H1 (cell line): ENCODE measurements around the gene MEIOB. TPM values are rescaled to one million over a fixed set of nuclear protein-coding genes. Genes with fewer than 3 reads are reported as not detected.

Experiments used
- CTCF ChIA-PET: fragments of 300-600 bp; sonication (Branson Sonifier 250); formaldehyde crosslinking; loops from one replicate; lab custom pipeline; 2021; ENCODE audit not compliant: partially characterized antibody; lab: Charles Lee
- POLR2A ChIA-PET: fragments of 300-600 bp; sonication (Branson Sonifier 250); formaldehyde crosslinking; loops from one replicate; lab custom pipeline; 2021; ENCODE audit warnings: inconsistent platforms; ENCODE audit not compliant: partially characterized antibody; lab: Charles Lee
- DNase-seq, 2 experiments: peaks; one replicate each; pipeline versions ENCODE4 v3.0.0 to v3.0.0-alpha.2; 2010 to 2022; ENCODE audit warnings: low spot score in 2 of 2, low read depth in 1 of 2, mixed read lengths in 1 of 2
- FAIRE-seq: peaks from 2 replicates; lab custom pipeline; 2011; peaks lifted over from hg19 to GRCh38; lab: Jason Lieb, UNC
- H2AFZ ChIP-seq: 2 replicates; pipeline ENCODE4 v1.8.1; 2012; ENCODE audit warnings: low read length, inconsistent platforms
- H2AK5ac ChIP-seq: 2 replicates; pipeline ENCODE4 v1.6.1; 2013; ENCODE audit warnings: low read depth, low read length
- H2BK120ac ChIP-seq: replicated peaks from 2 replicates; pipeline ENCODE3; 2013; ENCODE audit warnings: low read depth, low read length, inconsistent platforms
- H2BK12ac ChIP-seq: 2 replicates; pipeline ENCODE4 v1.6.1; 2013; ENCODE audit warnings: low read depth, low read length
- H2BK15ac ChIP-seq: 2 replicates; pipeline ENCODE4 v1.6.1; 2013; ENCODE audit warnings: low read length
- H2BK20ac ChIP-seq: 2 replicates; pipeline ENCODE4 v1.6.1; 2013; ENCODE audit warnings: low read length
- H2BK5ac ChIP-seq: 2 replicates; pipeline ENCODE4 v1.6.1; 2013; ENCODE audit warnings: low read depth, low read length
- H3K14ac ChIP-seq: 2 replicates; pipeline ENCODE4 v1.6.1; 2013; ENCODE audit warnings: inconsistent platforms; ENCODE audit not compliant: insufficient read length
- H3K18ac ChIP-seq: 2 replicates; pipeline ENCODE4 v1.6.1; 2013; ENCODE audit warnings: low read length; ENCODE audit errors: extremely low read depth
- H3K23ac ChIP-seq: 2 replicates; pipeline ENCODE4 v1.6.1; 2013; ENCODE audit warnings: inconsistent platforms; ENCODE audit not compliant: insufficient read length
- H3K23me2 ChIP-seq: 2 replicates; pipeline ENCODE4 v1.6.1; 2013; ENCODE audit warnings: low read depth, low read length
- H3K27ac ChIP-seq: 2 replicates; pipeline ENCODE4 v1.6.1; 2011; ENCODE audit warnings: low read depth, low read length, inconsistent platforms
- H3K27me3 ChIP-seq, 4 experiments: replicated peaks in 1 of 4; 1 replicate in 1 of 4; 2 replicates in 3 of 4; pipeline versions ENCODE4 v1.6.1 to v1.8.1; 2011 to 2013; ENCODE audit warnings: low read length in 3 of 4, mild to moderate bottlenecking in 3 of 4, inconsistent platforms in 2 of 4, mixed read lengths in 2 of 4, moderate library complexity in 1 of 4; ENCODE audit not compliant: control insufficient read depth in 3 of 4, insufficient read depth in 3 of 4; ENCODE audit errors: extremely low read depth in 1 of 4
- H3K36me3 ChIP-seq, 4 experiments: 2 replicates each; pipeline versions ENCODE4 v1.6.1 to v1.8.1; 2011 to 2013; ENCODE audit warnings: mild to moderate bottlenecking in 4 of 4, low read length in 3 of 4, moderate library complexity in 2 of 4, control low read depth in 1 of 4, inconsistent platforms in 1 of 4; ENCODE audit not compliant: insufficient read depth in 4 of 4, control insufficient read depth in 2 of 4
- H3K4ac ChIP-seq: replicated peaks from 2 replicates; pipeline ENCODE3; 2013; ENCODE audit warnings: low read length, low read depth, mixed read lengths, inconsistent platforms; ENCODE audit not compliant: insufficient read length
- H3K4me1 ChIP-seq, 4 experiments: replicated peaks in 1 of 4; 1 replicate in 1 of 4; 2 replicates in 3 of 4; pipeline versions ENCODE4 v1.6.1 to v1.8.1; 2011 to 2013; ENCODE audit warnings: low read length in 3 of 4, inconsistent platforms in 2 of 4, mixed read lengths in 1 of 4; ENCODE audit not compliant: insufficient read depth in 4 of 4, control insufficient read depth in 3 of 4
- H3K4me2 ChIP-seq, 2 experiments: 2 replicates each; pipeline versions ENCODE4 v1.6.1 to v1.8.1; 2011 to 2013; ENCODE audit warnings: low read depth in 2 of 2, low read length in 2 of 2, control low read depth in 1 of 2, inconsistent platforms in 1 of 2, mild to moderate bottlenecking in 1 of 2; ENCODE audit not compliant: insufficient read depth in 1 of 2
- H3K4me3 ChIP-seq, 4 experiments: fragments of 200-600, 300-600 bp in 1 of 4; sonication (generic), shearing (Covaris generic), sonication (Bioruptor Twin) in 1 of 4; 2 replicates each; pipeline versions ENCODE4 v1.5.1 to v1.8.1; 2011 to 2016; ENCODE audit warnings: low read length in 4 of 4, low read depth in 3 of 4, control low read depth in 2 of 4, inconsistent platforms in 2 of 4, mild to moderate bottlenecking in 2 of 4, mixed read lengths in 1 of 4, moderate library complexity in 1 of 4; ENCODE audit not compliant: insufficient read depth in 2 of 4; ENCODE audit errors: extremely low read depth in 1 of 4
- H3K56ac ChIP-seq: replicated peaks from 2 replicates; pipeline ENCODE3; 2013; ENCODE audit warnings: low read depth, mild to moderate bottlenecking, mixed read lengths, low read length, inconsistent platforms; ENCODE audit not compliant: insufficient read length
- H3K79me1 ChIP-seq: 2 replicates; pipeline ENCODE4 v1.6.1; 2013; ENCODE audit warnings: low read depth, low read length, control low read depth
- H3K79me2 ChIP-seq, 2 experiments: 2 replicates each; pipeline versions ENCODE4 v1.6.1 to v1.8.1; 2012 to 2013; ENCODE audit warnings: low read length in 2 of 2, mild to moderate bottlenecking in 2 of 2, inconsistent platforms in 1 of 2; ENCODE audit not compliant: insufficient read depth in 2 of 2, control insufficient read depth in 1 of 2
- H3K9ac ChIP-seq, 4 experiments: replicated peaks in 1 of 4; 1 replicate in 1 of 4; 2 replicates in 3 of 4; pipeline versions ENCODE4 v1.6.1 to v1.8.1; 2011 to 2013; ENCODE audit warnings: low read depth in 3 of 4, low read length in 3 of 4, control low read depth in 2 of 4, mild to moderate bottlenecking in 2 of 4, moderate library complexity in 2 of 4, inconsistent platforms in 1 of 4; ENCODE audit errors: extremely low read depth in 1 of 4
- H3K9me3 ChIP-seq, 2 experiments: 2 replicates each; pipeline versions ENCODE4 v1.6.1 to v1.8.1; 2012 to 2013; ENCODE audit warnings: mild to moderate bottlenecking in 2 of 2, moderate library complexity in 2 of 2, control low read depth in 1 of 2, inconsistent platforms in 1 of 2, low read depth in 1 of 2, low read length in 1 of 2, mixed read lengths in 1 of 2; ENCODE audit not compliant: insufficient read depth in 2 of 2
- H4K20me1 ChIP-seq, 2 experiments: replicated peaks in 1 of 2; 2 replicates each; pipeline versions ENCODE3 to v1.8.1; 2011 to 2013; ENCODE audit warnings: inconsistent platforms in 2 of 2, low read length in 2 of 2, mild to moderate bottlenecking in 1 of 2; ENCODE audit not compliant: insufficient read depth in 2 of 2, control insufficient read depth in 1 of 2
- H4K5ac ChIP-seq: 2 replicates; pipeline ENCODE4 v1.6.1; 2013; ENCODE audit warnings: low read length, low read depth, mixed read lengths, inconsistent platforms; ENCODE audit not compliant: insufficient read length
- H4K8ac ChIP-seq: 2 replicates; pipeline ENCODE4 v1.8.0; 2013; ENCODE audit warnings: mild to moderate bottlenecking, moderate library complexity, low read length, inconsistent platforms; ENCODE audit not compliant: insufficient read depth; ENCODE audit errors: extremely low read depth
- H4K91ac ChIP-seq: replicated peaks from 2 replicates; pipeline ENCODE3; 2013; ENCODE audit warnings: low read length, mixed read lengths, inconsistent platforms; ENCODE audit not compliant: insufficient read length
- ASH2L ChIP-seq: fragments of 200-600, 300-600 bp; sonication (generic); IDR thresholded peaks from one replicate; pipeline ENCODE4 v1.7.1; 2017; ENCODE audit warnings: low read length
- CREB1 ChIP-seq: IDR thresholded peaks from 2 replicates; pipeline ENCODE4 v1.6.1; 2012; ENCODE audit warnings: inconsistent platforms
- HDAC2 ChIP-seq, 2 experiments: fragments of 300-600 bp in 1 of 2; sonication (generic) in 1 of 2; IDR thresholded peaks; 2 replicates each; pipeline ENCODE4 v1.6.1; 2011 to 2012; ENCODE audit warnings: low read depth in 2 of 2, low read length in 2 of 2, mild to moderate bottlenecking in 2 of 2, moderate library complexity in 2 of 2, borderline replicate concordance in 1 of 2, inconsistent platforms in 1 of 2
- KDM4A ChIP-seq: IDR thresholded peaks from one replicate; pipeline ENCODE4 v1.7.1; 2012; ENCODE audit warnings: low read depth, mild to moderate bottlenecking, moderate library complexity, low read length, inconsistent platforms; ENCODE audit not compliant: severe bottlenecking
- RBBP5 ChIP-seq: IDR thresholded peaks from 2 replicates; pipeline ENCODE4 v1.7.1; 2012; ENCODE audit warnings: low read depth, mild to moderate bottlenecking, inconsistent platforms, low read length, moderate library complexity, borderline replicate concordance
- SP1 ChIP-seq: IDR thresholded peaks from 2 replicates; pipeline ENCODE4 v1.6.1; 2011; ENCODE audit warnings: low read depth, low read length
- TAF1 ChIP-seq: IDR thresholded peaks from 2 replicates; pipeline ENCODE4 v1.6.1; 2011; ENCODE audit warnings: mild to moderate bottlenecking, low read depth, low read length
- WGBS, 2 experiments: shearing (Covaris generic) in 1 of 2; methylation state at CpG; one replicate each; pipeline versions ENCODE4 v1.1.6 to v1.1.7; 2013 to 2015; ENCODE audit warnings: low lambda C conversion rate in 2 of 2, mixed read lengths in 2 of 2, inconsistent platforms in 1 of 2, low coverage in 1 of 2, missing lambda C conversion rate in 1 of 2; ENCODE audit not compliant: insufficient replicate concordance in 2 of 2, insufficient coverage in 1 of 2, insufficient read length in 1 of 2; ENCODE audit errors: extremely low coverage in 1 of 2, missing lambda C conversion rate in 1 of 2; 5-methylcytosine and 5-hydroxymethylcytosine counted together
- long read RNA-seq, 2 experiments: library from RNA in 1 of 2; library from capped mRNA in 1 of 2; stranded (forward); transcript quantifications; one replicate each; pipeline ENCODE4 v2.0.0, GENCODE V29; 2021; ENCODE audit warnings: inconsistent platforms in 1 of 2
- polyA minus RNA-seq, 3 experiments: library from RNA; depleted of rRNA, polyadenylated mRNA; stranded (reverse); fragments of >200 nt; gene quantifications; 1 replicate in 2 of 3; 2 replicates in 1 of 3; pipeline ENCODE4 v1.2.3, GENCODE V29; 2011
- polyA plus RNA-seq, 7 experiments: library from polyadenylated mRNA; depleted of rRNA in 3 of 7; stranded (reverse) in 5 of 7; unstranded in 2 of 7; fragments of >200 nt in 5 of 7; fragments of 200-250 nt in 2 of 7; gene quantifications; 1 replicate in 5 of 7; 2 replicates in 1 of 7; 4 replicates in 1 of 7; pipeline versions ENCODE4 v1.2.1 to v1.2.3, GENCODE V29; 2011 to 2013; ENCODE audit warnings: missing spikeins in 2 of 7, mixed read lengths in 2 of 7
- total RNA-seq: library from RNA; stranded (reverse); fragmentation: NEBNext Ultra II Directional; extraction: Animal tissue kit (Norgen Biotek cat#: 25700); gene quantifications from 2 replicates; pipeline ENCODE4 v1.2.1, GENCODE V29; 2021
- TF ChIP-seq, protein P1 (sequence below): IDR thresholded peaks from 2 replicates; pipeline ENCODE4 v1.6.1; 2012; ENCODE audit warnings: inconsistent platforms

Gene MEIOB, protein sequence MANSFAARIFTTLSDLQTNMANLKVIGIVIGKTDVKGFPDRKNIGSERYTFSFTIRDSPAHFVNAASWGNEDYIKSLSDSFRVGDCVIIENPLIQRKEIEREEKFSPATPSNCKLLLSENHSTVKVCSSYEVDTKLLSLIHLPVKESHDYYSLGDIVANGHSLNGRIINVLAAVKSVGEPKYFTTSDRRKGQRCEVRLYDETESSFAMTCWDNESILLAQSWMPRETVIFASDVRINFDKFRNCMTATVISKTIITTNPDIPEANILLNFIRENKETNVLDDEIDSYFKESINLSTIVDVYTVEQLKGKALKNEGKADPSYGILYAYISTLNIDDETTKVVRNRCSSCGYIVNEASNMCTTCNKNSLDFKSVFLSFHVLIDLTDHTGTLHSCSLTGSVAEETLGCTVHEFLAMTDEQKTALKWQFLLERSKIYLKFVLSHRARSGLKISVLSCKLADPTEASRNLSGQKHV
- total RNA-seq: 0.99 and 1.1 TPM in 2 replicates
- polyA plus RNA-seq (2011; rRNA removed): 0.60 and 0.63 TPM in 2 replicates
- 1.3 TPM for polyA plus RNA-seq (2011; cell fraction: cytosol; rRNA removed)
- 2.1 TPM for polyA plus RNA-seq (2011; cell fraction: nucleus; rRNA removed)
- polyA plus RNA-seq (2012, experiment 1 of 2): 0.34 to 1.0 TPM (median 0.56 TPM) in 4 replicates
- 0.17 TPM for polyA plus RNA-seq (2012, experiment 2 of 2)
- 1.6 TPM for polyA plus RNA-seq (2013, experiment 1 of 2)
- polyA plus RNA-seq (2013, experiment 2 of 2): 2.2 TPM
- polyA minus RNA-seq (2011; rRNA and poly(A)+ RNA removed): 0.22 and 0.91 TPM in 2 replicates
- not detected for polyA minus RNA-seq (2011; cell fraction: cytosol; rRNA and poly(A)+ RNA removed)
- polyA minus RNA-seq (2011; cell fraction: nucleus; rRNA and poly(A)+ RNA removed): 0.50 TPM
- long read RNA-seq, experiment 1: 0 reads
- long read RNA-seq, experiment 2: 0 reads

DNA sequence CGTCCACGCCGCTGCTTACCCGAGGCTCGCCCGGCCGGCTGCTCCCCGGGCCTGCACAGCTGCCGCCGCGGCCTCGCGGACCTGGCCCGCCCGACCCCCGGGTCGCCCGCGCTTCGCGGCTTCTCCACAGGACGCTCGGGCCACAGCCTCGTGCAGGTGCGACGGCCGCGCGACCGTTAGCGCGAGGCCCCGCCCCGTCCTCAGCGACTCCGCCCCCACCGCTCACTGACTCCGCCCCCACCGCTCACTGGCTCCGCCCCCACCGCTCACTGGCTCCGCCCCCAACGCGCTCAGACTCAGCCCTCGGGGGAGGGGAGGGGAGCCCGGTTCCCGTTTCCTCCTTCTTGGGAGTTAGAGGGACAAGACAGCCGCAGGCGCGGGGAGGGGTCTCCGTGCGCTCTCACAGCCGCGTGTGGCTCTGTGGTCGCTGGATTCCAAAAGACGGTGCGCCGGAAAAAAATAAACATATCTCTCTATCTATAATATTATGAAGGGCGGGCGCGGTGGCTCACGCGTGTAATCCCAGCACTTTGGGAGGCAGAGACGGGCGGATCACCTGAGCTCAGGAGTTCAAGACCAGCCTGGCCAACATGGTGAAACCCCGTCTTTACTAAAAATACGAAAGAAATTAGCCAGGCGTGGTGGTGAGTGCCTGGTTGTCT is at the start of gene MEIOB:
MEIOB (minus strand) TSS at position 191 of the 662 bp plus-strand sequence. CDS start 3,989 bp downstream, outside the sequence.
- no peaks in the 10 kb centered on the region for H4K20me1 ChIP-seq
- no peak within 1 kb of the TSS for H2BK20ac ChIP-seq
- H3K23ac ChIP-seq: no peak within 1 kb of the TSS
- peaks cover 0 to 4% (median 0%) of the 10 kb centered on the region in 4 experiments; a peak in 1 of 7 replicates for H3K4me1 ChIP-seq
- no peak within 1 kb of the TSS for H3K18ac ChIP-seq
- H4K91ac ChIP-seq: no peak within 1 kb of the TSS
- no peak within 1 kb of the TSS for H3K56ac ChIP-seq
- no peak within 1 kb of the TSS for H2BK15ac ChIP-seq
- H3K27ac ChIP-seq: no peak within 1 kb of the TSS
- H3K4me3 ChIP-seq: peak within 1 kb of the TSS; percentile 31 to 62 (median 32); a peak in 7 of 8 replicates
- no peak within 1 kb of the TSS for H3K14ac ChIP-seq
- H4K5ac ChIP-seq: no peak within 1 kb of the TSS
- WGBS, 2 experiments: 9% methylated on average over 21 of the region's 68 CpGs; no CpG with 5 or more reads in 1 of the 2 experiments
- no peak within 1 kb of the TSS for H2BK12ac ChIP-seq
- no peak within 1 kb of the TSS for H3K4ac ChIP-seq
- peaks cover 0 to 15% (median 6%) of the 10 kb centered on the region in 4 experiments; a peak in 6 of 7 replicates for H3K27me3 ChIP-seq
- H2BK120ac ChIP-seq: no peak within 1 kb of the TSS
- H3K36me3 ChIP-seq: no peaks in the 10 kb centered on the region
- DNase-seq (peak; percentile 41 to 96), FAIRE-seq (no peak)
- no peak within 1 kb of the TSS for H3K9ac ChIP-seq
- no peak within 1 kb of the TSS; the same call in 1 of the 2 replicates for H4K8ac ChIP-seq
- H3K79me1 ChIP-seq: no peaks in the 10 kb centered on the region
- peak within 1 kb of the TSS; percentile 68 to 73 for H3K4me2 ChIP-seq
- ChIA-PET POLR2A (interaction anchor here (0.6 to 3.8 kb wide), 5 partner anchors 18 to 114 kb away, joined by 3 to 12 read pairs (median 3); partner anchors contain the start of gene RPS2), CTCF (interaction anchor here (1.0 to 2.9 kb wide), 6 partner anchors 8 to 69 kb away, joined by 3 to 10 read pairs (median 6); no protein-coding TSS in a partner anchor)
- no peak within 1 kb of the TSS for H2AK5ac ChIP-seq
- H3K79me2 ChIP-seq: no peaks in the 10 kb centered on the region
- H3K9me3 ChIP-seq: no peaks in the 10 kb centered on the region
- H3K23me2 ChIP-seq: no peaks in the 10 kb centered on the region
- H2AFZ ChIP-seq: 0 out of 2 replicates have a peak within 1 kb of the TSS, but pooled peaks have one; percentile 32
- no peak within 1 kb of the TSS for H2BK5ac ChIP-seq
- TF ChIP-seq HDAC2 (IDR thresholded peaks at IDR 0.05; ENCODE audit: borderline replicate concordance in 1 of 2, low read depth in 2 of 2, low read length in 2 of 2) (no peak), TAF1 (0 out of 2 replicates have a peak, but pooled peaks have one; percentile 20), CREB1 (no peak), RBBP5 (no peak), KDM4A (peak; percentile 43), ASH2L (no peak), SP1 (peak; percentile 21; the same call in 1 of the 2 replicates)
- TF ChIP-seq, protein P1, sequence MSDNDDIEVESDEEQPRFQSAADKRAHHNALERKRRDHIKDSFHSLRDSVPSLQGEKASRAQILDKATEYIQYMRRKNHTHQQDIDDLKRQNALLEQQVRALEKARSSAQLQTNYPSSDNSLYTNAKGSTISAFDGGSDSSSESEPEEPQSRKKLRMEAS: peak; percentile 95
